ENCODE results near the gene TRAP1. TPM values are rescaled to one million over a fixed set of nuclear protein-coding genes. Genes with fewer than 3 reads are reported as not detected.

TRAP1 gene
- total RNA-seq, 1 experiment from 2014 or later = 171 TPM

DNA sequence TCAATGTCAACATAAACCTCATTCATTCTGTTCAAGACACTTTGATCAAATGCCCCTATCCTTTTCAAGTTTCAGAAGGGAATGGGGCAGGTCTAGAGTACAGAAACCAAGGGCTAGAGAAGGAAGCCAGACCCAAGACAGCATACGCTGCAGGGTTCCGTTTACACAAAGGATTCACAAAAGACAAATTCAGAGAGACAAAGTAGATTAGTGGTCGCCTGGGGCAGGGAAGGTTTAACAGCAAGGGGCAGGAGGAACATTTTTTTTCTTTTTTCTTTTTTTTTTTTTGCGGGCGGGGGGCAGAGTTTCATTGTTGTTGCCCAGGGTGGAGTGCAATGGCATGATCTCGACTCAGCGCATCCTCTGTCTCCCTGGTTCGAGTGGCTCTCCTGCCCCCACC lies 19.9 kb upstream of the TRAP1 start:
- no peak for DNase-seq (ENCODE audit: low read depth)

DNA sequence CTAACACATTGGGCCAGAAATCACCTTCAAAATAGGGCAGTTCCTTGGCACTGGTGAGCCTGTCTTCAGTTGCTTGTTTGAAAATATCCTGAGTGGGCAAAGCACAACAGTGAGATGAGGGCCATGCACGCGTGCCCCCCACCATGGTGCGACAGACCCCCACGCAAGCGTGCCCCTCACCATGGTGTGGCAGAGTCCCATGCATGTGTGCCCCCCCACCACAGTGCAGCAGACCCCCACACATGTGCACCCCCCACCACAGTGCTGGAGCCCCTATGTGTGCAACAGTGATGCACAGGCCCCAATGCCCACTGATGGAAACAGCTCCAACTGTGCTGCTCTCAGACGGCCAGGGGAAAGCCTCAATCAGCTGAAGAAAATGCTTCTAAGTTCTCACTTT lies 18.8 kb upstream of the TRAP1 start:
- DNase-seq (ENCODE audit: low read depth) = no peak

- DNase-seq (ENCODE audit: low read depth) = no peak
These were observed 18.2 kb upstream of the TRAP1 start for GRCh38 chr16:3735541-3735940.

GRCh38 chr16:3734758-3735221 lies 17.5 kb upstream of the TRAP1 start:
- DNase-seq (ENCODE audit: low read depth) = no peak

GRCh38 chr16:3734084-3734757 lies 16.9 kb upstream of the TRAP1 start:
- DNase-seq (ENCODE audit: low read depth) = no peak

GRCh38 chr16:3732171-3732570 lies 14.8 kb upstream of the TRAP1 start:
- DNase-seq (ENCODE audit: low read depth) = no peak

GRCh38 chr16:3731126-3731935 lies 14.0 kb upstream of the TRAP1 start:
- no peak for DNase-seq (ENCODE audit: low read depth)

DNA sequence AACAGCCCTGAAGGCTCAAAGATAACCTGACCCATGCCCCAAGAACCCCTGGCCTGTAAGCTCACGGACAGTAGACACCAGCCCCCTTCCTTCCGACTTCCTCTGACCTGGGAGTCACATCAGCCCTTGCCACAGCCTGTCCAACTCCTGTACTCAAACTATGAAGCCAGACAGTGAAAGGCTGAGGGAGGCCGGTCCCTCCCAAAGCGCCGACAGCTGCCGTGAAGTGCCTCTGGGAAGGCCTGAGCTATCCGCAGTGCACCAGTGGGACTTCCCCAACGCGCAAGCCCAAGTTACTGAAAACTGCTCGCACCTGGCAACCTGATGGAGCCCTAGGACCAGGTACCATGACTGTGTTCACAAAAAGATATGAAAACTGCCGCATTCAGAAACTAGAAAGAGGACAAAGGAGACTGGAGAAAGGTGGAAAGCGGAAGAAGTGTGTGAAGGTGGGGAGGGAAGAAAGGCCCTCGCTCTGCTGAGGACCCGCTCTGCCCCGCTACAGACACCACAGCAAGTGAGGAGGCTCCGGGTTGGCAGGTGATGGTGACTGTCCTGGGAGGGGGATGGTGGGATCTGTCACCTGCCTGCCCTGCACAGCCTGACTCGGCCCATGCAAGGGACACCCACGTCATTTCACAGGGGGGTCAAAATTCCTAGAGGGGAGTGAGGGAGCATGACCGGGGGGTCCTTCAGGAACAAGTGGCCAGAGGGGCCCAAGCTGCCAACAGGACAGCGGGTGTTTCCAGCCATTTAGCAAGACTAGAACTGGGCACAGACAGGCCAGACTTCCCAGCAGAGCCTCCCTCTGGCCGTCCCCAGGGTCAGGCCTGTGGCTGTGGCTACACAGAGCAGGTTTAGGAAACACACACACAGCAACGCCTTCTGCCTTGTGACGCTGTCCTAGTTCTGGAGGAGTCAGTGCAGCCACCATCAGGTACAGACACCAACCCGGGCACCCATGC lies 13.1 kb upstream of the TRAP1 start:
- DNase-seq (ENCODE audit: low read depth) = no peak

GRCh38 chr16:3729161-3730112 lies 12.1 kb upstream of the TRAP1 start:
- no peak for DNase-seq (ENCODE audit: low read depth)

DNA sequence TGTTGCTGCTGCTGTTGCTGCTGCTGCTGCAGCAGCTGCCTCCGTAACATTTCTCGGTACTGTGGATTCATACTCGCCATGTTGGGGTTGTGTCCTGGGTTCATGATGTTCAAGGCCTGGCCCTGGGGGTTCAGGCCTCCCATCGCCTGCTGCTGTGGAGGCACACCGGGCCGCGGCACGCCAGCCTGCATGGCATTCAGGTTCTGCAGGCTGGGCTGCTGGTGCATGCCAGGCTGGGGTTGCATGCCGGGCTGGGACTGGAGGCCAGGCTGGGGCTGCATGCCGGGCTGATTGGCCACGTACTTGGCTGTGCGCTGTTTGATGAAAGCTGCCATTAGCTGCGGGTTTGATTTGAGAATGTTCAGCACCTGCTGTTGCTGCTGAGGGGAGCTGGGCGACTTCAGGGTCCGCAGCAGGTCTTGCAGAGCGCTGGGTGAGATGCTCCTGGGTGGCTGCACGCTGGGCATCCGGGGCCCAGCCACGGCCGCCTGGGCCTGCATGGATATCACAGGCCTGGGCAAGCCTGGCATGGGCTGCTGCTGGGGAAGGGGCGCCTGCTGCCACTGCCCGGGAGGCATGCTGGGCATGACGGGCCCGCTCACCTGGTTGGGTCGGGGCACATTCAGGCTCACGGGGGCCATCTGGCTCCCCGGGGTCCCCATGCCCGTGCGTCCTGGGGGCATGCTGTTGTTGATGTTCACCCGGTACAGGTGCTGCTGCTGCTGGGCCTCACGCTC lies 11.3 kb upstream of the TRAP1 start:
- no peak for DNase-seq (ENCODE audit: low read depth)

- no peak for DNase-seq (ENCODE audit: low read depth)
These were observed 10.6 kb upstream of the TRAP1 start for GRCh38 chr16:3727806-3728381.

GRCh38 chr16:3726021-3726687 lies 8.8 kb upstream of the TRAP1 start:
- no peak for DNase-seq (ENCODE audit: low read depth)

- no peak for DNase-seq (ENCODE audit: low read depth)
These were observed 8.0 kb upstream of the TRAP1 start for GRCh38 chr16:3725276-3725675.

DNA sequence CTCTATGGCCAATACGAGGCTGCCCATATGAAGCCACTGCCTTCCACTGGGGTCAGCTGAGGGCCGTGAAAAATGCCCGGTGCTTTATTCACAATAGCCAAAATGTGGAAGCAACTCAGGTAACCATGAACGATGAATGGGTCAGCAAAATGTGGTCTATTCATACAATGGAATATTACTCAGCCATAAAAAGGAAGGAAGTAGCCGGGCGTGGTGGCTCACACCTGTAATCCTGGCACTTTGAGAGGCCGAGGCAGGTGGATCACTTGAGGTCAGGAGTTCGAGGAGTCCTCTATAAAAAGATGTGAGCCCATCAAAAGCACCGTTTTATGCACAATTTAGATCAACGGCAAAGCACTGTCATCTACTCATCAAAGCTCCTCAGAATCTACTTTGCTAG lies 5.2 kb upstream of the TRAP1 start:
- no peak for DNase-seq (ENCODE audit: low read depth)

DNA sequence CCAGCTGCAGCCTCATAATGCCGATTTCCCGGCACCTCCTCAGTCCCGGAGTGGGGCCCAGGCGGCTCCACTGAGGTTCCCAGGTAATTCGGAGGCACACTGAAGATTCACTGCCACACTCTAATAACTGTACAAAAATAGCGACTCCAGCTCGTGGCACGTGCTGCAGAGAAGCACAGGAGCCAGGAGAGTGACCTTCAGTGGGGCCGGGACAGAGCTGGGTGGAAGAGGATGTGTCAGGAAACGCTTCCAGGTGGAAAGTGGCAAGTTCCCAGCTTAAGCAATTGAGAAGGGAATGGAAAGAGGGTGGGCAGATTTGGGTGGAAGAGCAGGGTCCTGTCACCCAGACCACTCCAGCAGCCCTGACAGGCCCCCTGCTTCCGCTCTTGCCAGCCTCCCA lies 3.1 kb upstream of the TRAP1 start:
- DNase-seq (ENCODE audit: low read depth) = no peak

DNA sequence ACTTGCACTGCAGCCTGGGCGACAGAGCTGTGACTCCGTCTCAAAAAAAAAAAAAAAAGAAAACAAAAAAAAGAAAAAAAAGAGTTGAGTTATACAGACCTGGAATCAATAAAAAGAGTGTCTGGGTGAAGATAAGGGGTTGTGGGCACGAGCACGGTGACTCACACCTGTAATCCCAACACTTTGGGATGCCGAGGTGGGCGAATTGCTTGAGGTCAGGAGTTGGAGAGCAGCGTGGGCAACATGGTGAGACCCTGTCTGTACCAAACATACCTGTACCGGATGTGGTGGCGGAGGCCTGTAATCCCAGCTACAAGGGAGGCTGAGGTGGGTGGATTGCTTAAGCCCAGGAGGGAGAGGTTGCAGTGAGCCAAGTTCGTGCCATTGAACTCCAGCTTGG lies 1.3 kb upstream of the TRAP1 start:
- DNase-seq (ENCODE audit: low read depth) = no peak

- no peak for DNase-seq (ENCODE audit: low read depth)
These were observed 681 bp upstream of the TRAP1 start for GRCh38 chr16:3718019-3718391.

DNA sequence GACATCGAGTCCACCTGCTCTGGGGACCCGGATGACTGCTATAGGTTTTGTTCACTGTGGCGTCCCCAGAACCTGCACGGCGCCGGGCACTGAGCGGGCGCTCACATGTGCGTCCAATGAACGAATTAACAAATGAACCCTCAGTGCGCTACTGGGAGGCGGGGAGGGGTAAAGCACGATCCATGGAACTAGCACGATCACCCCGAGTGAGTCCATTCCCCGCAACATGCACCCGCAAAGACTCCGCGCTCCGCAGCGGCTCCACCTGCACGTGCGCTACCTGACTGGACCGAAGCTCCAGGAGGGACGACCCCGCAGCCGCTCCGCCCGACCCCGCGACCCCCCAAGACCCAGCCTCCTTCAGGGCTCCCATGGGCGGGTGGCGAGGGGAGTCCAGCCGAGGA lies 491 bp downstream of the TRAP1 start:
- no peak for DNase-seq (ENCODE audit: low read depth)

DNA sequence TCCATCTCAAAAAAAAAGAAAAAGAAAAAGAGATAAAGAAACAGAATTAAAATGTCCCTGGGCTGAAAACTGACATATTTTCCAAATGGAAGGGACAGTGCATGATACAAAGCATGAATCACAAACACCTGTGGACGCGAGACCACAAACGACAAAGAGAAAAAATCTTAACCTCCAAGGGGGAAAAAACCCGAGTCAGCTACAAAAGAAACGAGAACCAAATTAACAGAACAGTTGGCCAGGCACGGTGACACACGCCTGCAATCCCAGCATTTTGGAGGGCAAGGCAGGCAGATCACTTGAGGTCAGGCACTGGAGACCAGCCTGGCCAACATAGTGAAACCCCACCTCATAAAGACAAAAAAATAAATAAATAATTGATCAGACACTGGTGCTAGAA lies 1.9 kb downstream of the TRAP1 start:
- no peak for DNase-seq (ENCODE audit: low read depth)

Data from HT1080 (cell line).